ENCODE results near the gene UBE3A. TPM values are rescaled to one million over a fixed set of nuclear protein-coding genes. Genes with fewer than 3 reads are reported as not detected.

The UBE3A gene
- total RNA-seq, 1 experiment from 2014 or later: 104 TPM

DNA sequence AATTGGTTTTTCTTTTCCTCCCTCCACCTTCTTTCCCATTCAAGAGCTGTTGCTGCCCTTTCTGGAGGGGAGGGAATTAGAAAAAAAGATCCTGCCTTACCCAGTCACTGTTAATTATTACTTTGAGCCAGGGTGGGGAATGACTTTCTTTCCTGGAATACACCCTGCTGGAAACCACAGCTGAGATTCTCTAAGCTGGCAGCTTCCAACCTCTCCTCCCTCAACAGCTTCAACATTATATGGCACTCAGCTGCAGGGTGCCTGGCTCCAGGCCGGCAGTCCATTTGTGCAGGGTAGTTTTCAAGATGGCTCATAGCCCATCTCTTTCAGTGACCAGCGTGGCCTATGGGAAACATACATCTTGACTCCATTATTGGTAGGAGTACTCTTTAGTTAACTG lies 105.8 kb downstream of the UBE3A start:
- H3K4me1 ChIP-seq (ENCODE audit: control insufficient read depth in 1 of 2, insufficient read depth in 2 of 2, low read length in 2 of 2): no peaks in the 10 kb centered on the region
- H3K9me3 ChIP-seq (ENCODE audit: control insufficient read depth in 1 of 2, insufficient read depth in 1 of 2, low read depth in 1 of 2, low read length in 2 of 2): no peaks in the 10 kb centered on the region
- ChIA-PET POLR2A (no interaction called here), RAD21 (ENCODE audit: low non-redundant PET in 1 of 2, low total read pairs in 2 of 2, uncharacterized antibody in 2 of 2, unreplicated experiment in 2 of 2) (no interaction called here), CTCF (no interaction called here)
- no peak for ATAC-seq
- TF ChIP-seq, protein P1, sequence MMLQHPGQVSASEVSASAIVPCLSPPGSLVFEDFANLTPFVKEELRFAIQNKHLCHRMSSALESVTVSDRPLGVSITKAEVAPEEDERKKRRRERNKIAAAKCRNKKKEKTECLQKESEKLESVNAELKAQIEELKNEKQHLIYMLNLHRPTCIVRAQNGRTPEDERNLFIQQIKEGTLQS (IDR thresholded peaks at IDR 0.05): no peak
- TF ChIP-seq, protein P2, sequence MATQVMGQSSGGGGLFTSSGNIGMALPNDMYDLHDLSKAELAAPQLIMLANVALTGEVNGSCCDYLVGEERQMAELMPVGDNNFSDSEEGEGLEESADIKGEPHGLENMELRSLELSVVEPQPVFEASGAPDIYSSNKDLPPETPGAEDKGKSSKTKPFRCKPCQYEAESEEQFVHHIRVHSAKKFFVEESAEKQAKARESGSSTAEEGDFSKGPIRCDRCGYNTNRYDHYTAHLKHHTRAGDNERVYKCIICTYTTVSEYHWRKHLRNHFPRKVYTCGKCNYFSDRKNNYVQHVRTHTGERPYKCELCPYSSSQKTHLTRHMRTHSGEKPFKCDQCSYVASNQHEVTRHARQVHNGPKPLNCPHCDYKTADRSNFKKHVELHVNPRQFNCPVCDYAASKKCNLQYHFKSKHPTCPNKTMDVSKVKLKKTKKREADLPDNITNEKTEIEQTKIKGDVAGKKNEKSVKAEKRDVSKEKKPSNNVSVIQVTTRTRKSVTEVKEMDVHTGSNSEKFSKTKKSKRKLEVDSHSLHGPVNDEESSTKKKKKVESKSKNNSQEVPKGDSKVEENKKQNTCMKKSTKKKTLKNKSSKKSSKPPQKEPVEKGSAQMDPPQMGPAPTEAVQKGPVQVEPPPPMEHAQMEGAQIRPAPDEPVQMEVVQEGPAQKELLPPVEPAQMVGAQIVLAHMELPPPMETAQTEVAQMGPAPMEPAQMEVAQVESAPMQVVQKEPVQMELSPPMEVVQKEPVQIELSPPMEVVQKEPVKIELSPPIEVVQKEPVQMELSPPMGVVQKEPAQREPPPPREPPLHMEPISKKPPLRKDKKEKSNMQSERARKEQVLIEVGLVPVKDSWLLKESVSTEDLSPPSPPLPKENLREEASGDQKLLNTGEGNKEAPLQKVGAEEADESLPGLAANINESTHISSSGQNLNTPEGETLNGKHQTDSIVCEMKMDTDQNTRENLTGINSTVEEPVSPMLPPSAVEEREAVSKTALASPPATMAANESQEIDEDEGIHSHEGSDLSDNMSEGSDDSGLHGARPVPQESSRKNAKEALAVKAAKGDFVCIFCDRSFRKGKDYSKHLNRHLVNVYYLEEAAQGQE (IDR thresholded peaks at IDR 0.05; ENCODE audit: low read depth): no peak
- no peak for TF ChIP-seq POLR2A (IDR thresholded peaks at IDR 0.05; ENCODE audit: borderline replicate concordance, extremely low read depth, insufficient read depth, insufficient read length)
- TF ChIP-seq SRF (IDR thresholded peaks at IDR 0.05; ENCODE audit: low read depth): no peak
- TF ChIP-seq YY1 (IDR thresholded peaks at IDR 0.05; ENCODE audit: extremely low read depth, insufficient replicate concordance, low read depth, low read length): no peak
- TF ChIP-seq, protein P3, sequence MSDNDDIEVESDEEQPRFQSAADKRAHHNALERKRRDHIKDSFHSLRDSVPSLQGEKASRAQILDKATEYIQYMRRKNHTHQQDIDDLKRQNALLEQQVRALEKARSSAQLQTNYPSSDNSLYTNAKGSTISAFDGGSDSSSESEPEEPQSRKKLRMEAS (IDR thresholded peaks at IDR 0.05): no peak
- TF ChIP-seq, protein P4, sequence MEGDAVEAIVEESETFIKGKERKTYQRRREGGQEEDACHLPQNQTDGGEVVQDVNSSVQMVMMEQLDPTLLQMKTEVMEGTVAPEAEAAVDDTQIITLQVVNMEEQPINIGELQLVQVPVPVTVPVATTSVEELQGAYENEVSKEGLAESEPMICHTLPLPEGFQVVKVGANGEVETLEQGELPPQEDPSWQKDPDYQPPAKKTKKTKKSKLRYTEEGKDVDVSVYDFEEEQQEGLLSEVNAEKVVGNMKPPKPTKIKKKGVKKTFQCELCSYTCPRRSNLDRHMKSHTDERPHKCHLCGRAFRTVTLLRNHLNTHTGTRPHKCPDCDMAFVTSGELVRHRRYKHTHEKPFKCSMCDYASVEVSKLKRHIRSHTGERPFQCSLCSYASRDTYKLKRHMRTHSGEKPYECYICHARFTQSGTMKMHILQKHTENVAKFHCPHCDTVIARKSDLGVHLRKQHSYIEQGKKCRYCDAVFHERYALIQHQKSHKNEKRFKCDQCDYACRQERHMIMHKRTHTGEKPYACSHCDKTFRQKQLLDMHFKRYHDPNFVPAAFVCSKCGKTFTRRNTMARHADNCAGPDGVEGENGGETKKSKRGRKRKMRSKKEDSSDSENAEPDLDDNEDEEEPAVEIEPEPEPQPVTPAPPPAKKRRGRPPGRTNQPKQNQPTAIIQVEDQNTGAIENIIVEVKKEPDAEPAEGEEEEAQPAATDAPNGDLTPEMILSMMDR (IDR thresholded peaks at IDR 0.05 in 2 of 3, conservative IDR thresholded peaks at IDR 0.05 in 1 of 3; ENCODE audit: borderline replicate concordance in 1 of 3, insufficient read depth in 1 of 3, low read depth in 2 of 3, low read length in 2 of 3): no peak
- TF ChIP-seq EZH2phosphoT487 (IDR thresholded peaks at IDR 0.05; ENCODE audit: borderline replicate concordance): no peak
- TF ChIP-seq POLR2AphosphoS5 (IDR thresholded peaks at IDR 0.05; ENCODE audit: low read depth, low read length): no peak
- no peak for TF ChIP-seq EGR1 (IDR thresholded peaks at IDR 0.05; ENCODE audit: low read depth)
- TF ChIP-seq ZNF274 (IDR thresholded peaks at IDR 0.05; ENCODE audit: low read depth, low read length): no peak
- no peak for TF ChIP-seq RAD21 (IDR thresholded peaks at IDR 0.05; ENCODE audit: low read depth)
- TF ChIP-seq, protein P5, sequence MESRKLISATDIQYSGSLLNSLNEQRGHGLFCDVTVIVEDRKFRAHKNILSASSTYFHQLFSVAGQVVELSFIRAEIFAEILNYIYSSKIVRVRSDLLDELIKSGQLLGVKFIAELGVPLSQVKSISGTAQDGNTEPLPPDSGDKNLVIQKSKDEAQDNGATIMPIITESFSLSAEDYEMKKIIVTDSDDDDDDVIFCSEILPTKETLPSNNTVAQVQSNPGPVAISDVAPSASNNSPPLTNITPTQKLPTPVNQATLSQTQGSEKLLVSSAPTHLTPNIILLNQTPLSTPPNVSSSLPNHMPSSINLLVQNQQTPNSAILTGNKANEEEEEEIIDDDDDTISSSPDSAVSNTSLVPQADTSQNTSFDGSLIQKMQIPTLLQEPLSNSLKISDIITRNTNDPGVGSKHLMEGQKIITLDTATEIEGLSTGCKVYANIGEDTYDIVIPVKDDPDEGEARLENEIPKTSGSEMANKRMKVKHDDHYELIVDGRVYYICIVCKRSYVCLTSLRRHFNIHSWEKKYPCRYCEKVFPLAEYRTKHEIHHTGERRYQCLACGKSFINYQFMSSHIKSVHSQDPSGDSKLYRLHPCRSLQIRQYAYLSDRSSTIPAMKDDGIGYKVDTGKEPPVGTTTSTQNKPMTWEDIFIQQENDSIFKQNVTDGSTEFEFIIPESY (IDR thresholded peaks at IDR 0.05; ENCODE audit: extremely low read depth, insufficient replicate concordance, low read length): no peak
- no peak for TF ChIP-seq SP1 (IDR thresholded peaks at IDR 0.05; ENCODE audit: low read depth)
- no peak for TF ChIP-seq FOSL1 (IDR thresholded peaks at IDR 0.05; ENCODE audit: low read depth)
- TF ChIP-seq JUND (IDR thresholded peaks at IDR 0.05): no peak
- no peak for TF ChIP-seq TCF7L2 (IDR thresholded peaks at IDR 0.05; ENCODE audit: borderline replicate concordance, extremely low read depth, insufficient read depth, insufficient read length)
- H3K4me3 ChIP-seq (replicated peaks in 1 of 2; ENCODE audit: low read depth in 1 of 2, low read length in 2 of 2): no peak overlapping the region
- intact Hi-C loops (cut with micrococcal nuclease): no loop called here
- no peaks in the 10 kb centered on the region for H3K36me3 ChIP-seq (ENCODE audit: control insufficient read depth in 1 of 2, insufficient read depth in 2 of 2, low read length in 2 of 2)
- H3K79me2 ChIP-seq (ENCODE audit: insufficient read depth, low read length): no peaks in the 10 kb centered on the region
- DNase-seq (ENCODE audit: low read depth, low spot score): no peak
- H3K9ac ChIP-seq (ENCODE audit: low read length): no peak overlapping the region
- no peak overlapping the region for H3K27ac ChIP-seq (ENCODE audit: low read depth, low read length)
- H2AFZ ChIP-seq (ENCODE audit: low read depth, low read length, poor library complexity, severe bottlenecking): no peak overlapping the region
- no peaks in the 10 kb centered on the region for H4K20me1 ChIP-seq (ENCODE audit: insufficient read depth)
- no peaks in the 10 kb centered on the region for H3K27me3 ChIP-seq (ENCODE audit: insufficient read depth, low read length)
- BruUV-seq (replicated peaks): no TSS peak
- no peak overlapping the region for H3K4me2 ChIP-seq (ENCODE audit: low read length)
- no peaks in the 10 kb centered on the region for H3K9me2 ChIP-seq (ENCODE audit: insufficient read depth)
